ENCODE results near the gene ADPGK.

ADPGK gene

GRCh38 chr15:72801590-72802325, 18.2 kb upstream of the ADPGK start:
- no peaks in the 10 kb centered on the region for H3K9me3 ChIP-seq (ENCODE audit: control insufficient read depth, insufficient read depth, low read length)
- no peak overlapping the region for H3K4me3 ChIP-seq (ENCODE audit: low read depth, low read length)
- no peaks in the 10 kb centered on the region for H3K4me1 ChIP-seq (ENCODE audit: control insufficient read depth, insufficient read depth, low read length)
- no peak overlapping the region for H3K9ac ChIP-seq (ENCODE audit: low read depth, low read length)
- H3K36me3 ChIP-seq (ENCODE audit: control insufficient read depth, insufficient read depth, low read length) = no peaks in the 10 kb centered on the region
- H3K27me3 ChIP-seq (ENCODE audit: control insufficient read depth, insufficient read depth, low read length) = no peaks in the 10 kb centered on the region

GRCh38 chr15:72800833-72801481, 17.4 kb upstream of the ADPGK start:
- Histone ChIP-seq H3K9me3 (ENCODE audit: control insufficient read depth, insufficient read depth, low read length) (no peaks in the 10 kb centered on the region), H3K4me3 (ENCODE audit: low read depth, low read length) (no peak overlapping the region), H3K36me3 (ENCODE audit: control insufficient read depth, insufficient read depth, low read length) (no peaks in the 10 kb centered on the region), H3K9ac (ENCODE audit: low read depth, low read length) (no peak overlapping the region), H3K4me1 (ENCODE audit: control insufficient read depth, insufficient read depth, low read length) (no peaks in the 10 kb centered on the region), H3K27me3 (ENCODE audit: control insufficient read depth, insufficient read depth, low read length) (peaks cover 7% of the 10 kb centered on the region)

- Histone ChIP-seq H3K27me3 (ENCODE audit: control insufficient read depth, insufficient read depth, low read length) (peaks cover 11% of the 10 kb centered on the region), H3K36me3 (ENCODE audit: control insufficient read depth, insufficient read depth, low read length) (no peaks in the 10 kb centered on the region), H3K4me3 (ENCODE audit: low read depth, low read length) (no peak overlapping the region), H3K4me1 (ENCODE audit: control insufficient read depth, insufficient read depth, low read length) (no peaks in the 10 kb centered on the region), H3K9ac (ENCODE audit: low read depth, low read length) (no peak overlapping the region), H3K9me3 (ENCODE audit: control insufficient read depth, insufficient read depth, low read length) (no peaks in the 10 kb centered on the region)
Observed at GRCh38 chr15:72797834-72798233, 14.3 kb upstream of the ADPGK start.

GRCh38 chr15:72797338-72797689, 13.8 kb upstream of the ADPGK start:
- peaks cover 11% of the 10 kb centered on the region for H3K27me3 ChIP-seq (ENCODE audit: control insufficient read depth, insufficient read depth, low read length)
- H3K4me3 ChIP-seq (ENCODE audit: low read depth, low read length) = peak overlapping the region; percentile 76
- peak overlapping the region; percentile 32 for H3K9ac ChIP-seq (ENCODE audit: low read depth, low read length)

GRCh38 chr15:72796515-72797337, 13.2 kb upstream of the ADPGK start:
- no peaks in the 10 kb centered on the region for H3K36me3 ChIP-seq (ENCODE audit: control insufficient read depth, insufficient read depth, low read length)
- H3K27me3 ChIP-seq (ENCODE audit: control insufficient read depth, insufficient read depth, low read length) = peaks cover 11% of the 10 kb centered on the region
- H3K9ac ChIP-seq (ENCODE audit: low read depth, low read length) = peak overlapping the region; percentile 32
- no peaks in the 10 kb centered on the region for H3K4me1 ChIP-seq (ENCODE audit: control insufficient read depth, insufficient read depth, low read length)
- no peaks in the 10 kb centered on the region for H3K9me3 ChIP-seq (ENCODE audit: control insufficient read depth, insufficient read depth, low read length)
- peak overlapping the region; percentile 76 for H3K4me3 ChIP-seq (ENCODE audit: low read depth, low read length)

More at GRCh38 chr15:72797338-72797689, 13.8 kb upstream of the ADPGK start:
- no peaks in the 10 kb centered on the region for H3K36me3 ChIP-seq (ENCODE audit: control insufficient read depth, insufficient read depth, low read length)
- no peaks in the 10 kb centered on the region for H3K9me3 ChIP-seq (ENCODE audit: control insufficient read depth, insufficient read depth, low read length)
- H3K4me1 ChIP-seq (ENCODE audit: control insufficient read depth, insufficient read depth, low read length) = no peaks in the 10 kb centered on the region

- no peak overlapping the region for H3K9ac ChIP-seq (ENCODE audit: low read depth, low read length)
- H3K4me1 ChIP-seq (ENCODE audit: control insufficient read depth, insufficient read depth, low read length) = no peaks in the 10 kb centered on the region
- H3K36me3 ChIP-seq (ENCODE audit: control insufficient read depth, insufficient read depth, low read length) = no peaks in the 10 kb centered on the region
- peak overlapping the region; percentile 76 for H3K4me3 ChIP-seq (ENCODE audit: low read depth, low read length)
- peaks cover 11% of the 10 kb centered on the region for H3K27me3 ChIP-seq (ENCODE audit: control insufficient read depth, insufficient read depth, low read length)
- no peaks in the 10 kb centered on the region for H3K9me3 ChIP-seq (ENCODE audit: control insufficient read depth, insufficient read depth, low read length)
Observed at GRCh38 chr15:72796210-72796514, 12.6 kb upstream of the ADPGK start.

- peaks cover 11% of the 10 kb centered on the region for H3K27me3 ChIP-seq (ENCODE audit: control insufficient read depth, insufficient read depth, low read length)
- H3K4me3 ChIP-seq (ENCODE audit: low read depth, low read length) = no peak overlapping the region
- no peaks in the 10 kb centered on the region for H3K36me3 ChIP-seq (ENCODE audit: control insufficient read depth, insufficient read depth, low read length)
- no peaks in the 10 kb centered on the region for H3K4me1 ChIP-seq (ENCODE audit: control insufficient read depth, insufficient read depth, low read length)
- no peaks in the 10 kb centered on the region for H3K9me3 ChIP-seq (ENCODE audit: control insufficient read depth, insufficient read depth, low read length)
- H3K9ac ChIP-seq (ENCODE audit: low read depth, low read length) = no peak overlapping the region
Observed at GRCh38 chr15:72793766-72794660, 10.5 kb upstream of the ADPGK start.

GRCh38 chr15:72792431-72792830, 8.9 kb upstream of the ADPGK start:
- no peaks in the 10 kb centered on the region for H3K36me3 ChIP-seq (ENCODE audit: control insufficient read depth, insufficient read depth, low read length)
- H3K27me3 ChIP-seq (ENCODE audit: control insufficient read depth, insufficient read depth, low read length) = peaks cover 11% of the 10 kb centered on the region
- no peaks in the 10 kb centered on the region for H3K4me1 ChIP-seq (ENCODE audit: control insufficient read depth, insufficient read depth, low read length)
- no peaks in the 10 kb centered on the region for H3K9me3 ChIP-seq (ENCODE audit: control insufficient read depth, insufficient read depth, low read length)
- no peak overlapping the region for H3K9ac ChIP-seq (ENCODE audit: low read depth, low read length)
- H3K4me3 ChIP-seq (ENCODE audit: low read depth, low read length) = no peak overlapping the region

- Histone ChIP-seq H3K9me3 (ENCODE audit: control insufficient read depth, insufficient read depth, low read length) (no peaks in the 10 kb centered on the region), H3K4me3 (ENCODE audit: low read depth, low read length) (no peak overlapping the region), H3K4me1 (ENCODE audit: control insufficient read depth, insufficient read depth, low read length) (no peaks in the 10 kb centered on the region), H3K9ac (ENCODE audit: low read depth, low read length) (no peak overlapping the region), H3K36me3 (ENCODE audit: control insufficient read depth, insufficient read depth, low read length) (no peaks in the 10 kb centered on the region), H3K27me3 (ENCODE audit: control insufficient read depth, insufficient read depth, low read length) (no peaks in the 10 kb centered on the region)
Observed at GRCh38 chr15:72790302-72790910, 6.8 kb upstream of the ADPGK start.

GRCh38 chr15:72787526-72787925, 4.0 kb upstream of the ADPGK start:
- Histone ChIP-seq H3K36me3 (ENCODE audit: control insufficient read depth, insufficient read depth, low read length) (no peaks in the 10 kb centered on the region), H3K9me3 (ENCODE audit: control insufficient read depth, insufficient read depth, low read length) (no peaks in the 10 kb centered on the region), H3K4me3 (ENCODE audit: low read depth, low read length) (no peak overlapping the region), H3K9ac (ENCODE audit: low read depth, low read length) (no peak overlapping the region), H3K27me3 (ENCODE audit: control insufficient read depth, insufficient read depth, low read length) (no peaks in the 10 kb centered on the region), H3K4me1 (ENCODE audit: control insufficient read depth, insufficient read depth, low read length) (no peaks in the 10 kb centered on the region)

Measured in iPS-15b (cell line).